ENCODE measurements around the gene HOXD8. TPM values are rescaled to one million over a fixed set of nuclear protein-coding genes. Genes with fewer than 3 reads are reported as not detected.

HOXD8 gene
- total and polyA plus RNA-seq, 8 donors = 0.32 to 2.9 (median 1.8) TPM

DNA sequence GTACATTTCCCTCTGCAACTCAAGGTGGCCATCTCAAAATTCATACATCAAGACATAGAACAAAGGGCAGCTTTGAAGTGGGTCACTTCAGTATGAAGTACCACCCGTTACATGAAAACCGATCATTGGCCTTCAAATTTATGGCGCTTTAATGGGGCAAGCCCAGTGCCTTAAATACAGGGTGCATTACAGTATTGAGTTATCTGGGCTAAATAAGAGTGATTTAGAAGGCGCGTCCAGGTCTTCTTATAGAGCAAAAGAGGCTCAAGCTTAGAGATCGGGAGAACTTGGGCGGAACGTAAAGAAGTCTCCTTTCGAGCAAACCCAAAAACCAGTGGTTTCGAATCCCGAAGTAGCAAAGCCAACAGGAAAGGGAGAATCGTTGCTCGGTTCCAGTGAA lies 34.7 kb downstream of the HOXD8 start:
- Histone ChIP-seq H3K4me3 (no peak overlapping the region), H3K36me3 (no peaks in the 10 kb centered on the region), H3K27me3 (peaks cover 88 to 100% of the 10 kb centered on the region in 2 donors), H3K4me1 (peaks cover 0 to 14% of the 10 kb centered on the region in 2 donors), H3K27ac (no peak overlapping the region), H3K9me3 (no peaks in the 10 kb centered on the region)
- TF ChIP-seq, protein P1, sequence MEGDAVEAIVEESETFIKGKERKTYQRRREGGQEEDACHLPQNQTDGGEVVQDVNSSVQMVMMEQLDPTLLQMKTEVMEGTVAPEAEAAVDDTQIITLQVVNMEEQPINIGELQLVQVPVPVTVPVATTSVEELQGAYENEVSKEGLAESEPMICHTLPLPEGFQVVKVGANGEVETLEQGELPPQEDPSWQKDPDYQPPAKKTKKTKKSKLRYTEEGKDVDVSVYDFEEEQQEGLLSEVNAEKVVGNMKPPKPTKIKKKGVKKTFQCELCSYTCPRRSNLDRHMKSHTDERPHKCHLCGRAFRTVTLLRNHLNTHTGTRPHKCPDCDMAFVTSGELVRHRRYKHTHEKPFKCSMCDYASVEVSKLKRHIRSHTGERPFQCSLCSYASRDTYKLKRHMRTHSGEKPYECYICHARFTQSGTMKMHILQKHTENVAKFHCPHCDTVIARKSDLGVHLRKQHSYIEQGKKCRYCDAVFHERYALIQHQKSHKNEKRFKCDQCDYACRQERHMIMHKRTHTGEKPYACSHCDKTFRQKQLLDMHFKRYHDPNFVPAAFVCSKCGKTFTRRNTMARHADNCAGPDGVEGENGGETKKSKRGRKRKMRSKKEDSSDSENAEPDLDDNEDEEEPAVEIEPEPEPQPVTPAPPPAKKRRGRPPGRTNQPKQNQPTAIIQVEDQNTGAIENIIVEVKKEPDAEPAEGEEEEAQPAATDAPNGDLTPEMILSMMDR (IDR thresholded peaks at IDR 0.05) = no peak
- ATAC-seq = no peak
- intact Hi-C loops (cut with DNase I) = no loop called here
- no peak for DNase-seq

DNA sequence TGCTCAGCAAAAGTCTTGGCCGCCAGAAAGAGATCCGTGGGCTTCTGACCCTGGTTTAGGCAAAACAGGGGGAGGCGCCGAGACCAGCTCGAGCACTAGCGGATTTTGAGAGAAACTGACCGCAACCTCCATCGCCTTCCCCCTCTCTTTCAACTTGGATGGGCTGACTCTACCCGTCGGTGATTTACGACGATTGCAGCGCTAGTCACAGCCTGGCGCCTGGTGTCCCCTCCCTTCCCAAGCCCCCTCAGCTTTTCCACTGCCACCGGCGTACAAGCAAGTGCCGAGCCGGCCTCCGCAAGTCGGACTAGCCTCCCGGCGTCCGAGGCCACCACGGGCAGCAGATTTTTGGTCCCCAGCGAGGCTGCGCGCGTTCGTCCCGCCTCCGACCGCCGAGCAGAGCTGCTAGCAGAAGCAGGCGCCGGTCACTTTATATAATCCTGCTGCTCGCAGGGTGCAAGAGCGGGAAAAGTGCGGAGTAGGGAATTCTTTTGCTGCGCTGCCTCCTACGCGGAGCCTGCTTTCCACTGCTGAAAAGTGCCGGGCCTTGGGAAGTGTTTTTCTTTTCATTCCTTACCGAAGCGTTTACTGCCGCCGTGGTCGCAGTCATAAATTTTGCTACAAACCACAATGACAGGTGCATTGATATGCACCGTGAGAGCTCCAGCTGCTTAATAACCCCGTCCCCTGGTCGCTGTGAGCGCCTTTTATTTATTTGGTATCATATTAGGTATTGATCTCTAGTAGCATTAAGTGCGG lies 35.3 kb downstream of the HOXD8 start:
- TF ChIP-seq, protein P1 (IDR thresholded peaks at IDR 0.05) = no peak
- Histone ChIP-seq H3K4me1 (peaks cover 0 to 10% of the 10 kb centered on the region in 2 donors), H3K27me3 (peaks cover 82 to 100% of the 10 kb centered on the region in 2 donors), H3K36me3 (no peaks in the 10 kb centered on the region), H3K4me3 (no peak overlapping the region), H3K27ac (no peak overlapping the region), H3K9me3 (no peaks in the 10 kb centered on the region)
- intact Hi-C loops (cut with DNase I) = no loop called here
- DNase-seq = no peak
- no peak for ATAC-seq

DNA sequence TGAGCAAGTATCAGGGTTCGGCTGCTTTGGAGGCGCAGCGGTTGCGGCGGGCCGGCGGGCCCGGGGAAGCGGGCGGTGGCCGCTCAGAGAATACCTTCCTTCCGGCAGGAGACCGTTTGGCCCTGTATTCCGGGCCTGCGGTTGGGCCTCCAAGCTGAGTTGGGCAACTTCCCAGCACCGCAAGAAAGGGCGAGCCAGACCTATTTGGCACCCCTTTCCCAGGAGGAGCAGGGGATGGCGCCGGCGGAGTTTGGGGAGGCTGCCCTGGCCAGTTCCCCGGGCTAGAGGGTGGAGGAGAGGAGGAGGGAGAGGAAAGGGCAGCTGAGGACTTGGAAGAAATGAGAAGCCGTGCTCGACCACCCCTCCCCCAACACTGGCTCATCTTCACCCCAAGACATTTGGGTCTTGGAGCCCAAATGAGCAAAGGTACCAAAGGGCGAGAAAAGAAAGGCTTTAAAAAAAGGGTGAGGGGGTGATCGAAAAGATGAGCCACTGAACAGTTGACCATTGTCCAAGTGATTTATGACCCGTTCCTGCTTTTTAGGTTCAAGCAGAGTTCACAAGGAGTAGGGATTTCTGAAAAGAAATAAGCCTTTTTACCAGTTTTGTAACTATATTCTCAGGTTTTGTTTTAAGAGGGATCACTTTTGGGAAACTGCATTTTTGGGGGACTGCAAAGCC lies 36.0 kb downstream of the HOXD8 start:
- H3K36me3 ChIP-seq = no peaks in the 10 kb centered on the region
- H3K4me1 ChIP-seq = peaks cover 0 to 4% of the 10 kb centered on the region in 2 donors
- H3K27ac ChIP-seq = no peak overlapping the region
- intact Hi-C loops (cut with DNase I) = no loop called here
- ATAC-seq (no peak), DNase-seq (no peak)
- TF ChIP-seq, protein P1 (IDR thresholded peaks at IDR 0.05) = no peak
- H3K4me3 ChIP-seq = no peak overlapping the region
- no peaks in the 10 kb centered on the region for H3K9me3 ChIP-seq
- H3K27me3 ChIP-seq = peaks cover 79 to 100% of the 10 kb centered on the region in 2 donors

- Histone ChIP-seq H3K27me3 (peaks cover 79 to 100% of the 10 kb centered on the region in 2 donors), H3K36me3 (no peaks in the 10 kb centered on the region), H3K4me1 (no peaks in the 10 kb centered on the region), H3K27ac (no peak overlapping the region), H3K4me3 (no peak overlapping the region), H3K9me3 (no peaks in the 10 kb centered on the region)
- ATAC-seq (no peak), DNase-seq (no peak)
- TF ChIP-seq, protein P1 (IDR thresholded peaks at IDR 0.05) = no peak
- intact Hi-C loops (cut with DNase I) = no loop called here
Observed at GRCh38 chr2:176166272-176166671, 36.8 kb downstream of the HOXD8 start.

DNA sequence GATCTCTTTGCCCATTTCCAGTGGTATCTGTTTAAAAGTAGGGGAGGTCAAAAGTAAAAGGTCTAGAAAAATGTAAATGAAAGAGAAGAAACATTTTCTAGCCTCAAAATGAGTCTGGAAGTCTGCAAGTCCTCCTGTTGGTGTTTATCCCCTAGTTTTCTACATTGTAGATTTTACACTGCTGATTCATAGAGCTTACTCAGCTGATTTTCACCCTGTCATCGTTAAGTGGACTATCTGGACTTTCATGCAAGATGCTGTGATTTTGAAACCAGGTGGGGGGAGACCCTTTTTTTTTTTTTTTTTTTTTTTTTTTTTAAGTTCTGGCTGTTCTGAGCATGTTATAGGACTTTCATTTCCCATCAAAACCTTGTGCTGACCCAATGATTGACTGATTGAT lies 37.9 kb downstream of the HOXD8 start:
- intact Hi-C loops (cut with DNase I) = no loop called here
- no peak overlapping the region for H3K27ac ChIP-seq
- TF ChIP-seq, protein P1 (IDR thresholded peaks at IDR 0.05) = no peak
- peaks cover 79 to 100% of the 10 kb centered on the region in 2 donors for H3K27me3 ChIP-seq
- DNase-seq (no peak), ATAC-seq (no peak)
- H3K4me1 ChIP-seq = no peaks in the 10 kb centered on the region
- H3K36me3 ChIP-seq = no peaks in the 10 kb centered on the region
- H3K4me3 ChIP-seq = no peak overlapping the region
- H3K9me3 ChIP-seq = no peaks in the 10 kb centered on the region

Data from left lung (tissue), 10 donors.